T-helper 22 cell (primary cell): ENCODE measurements around the gene TTYH1.
"Not testable (repeated sequence)": the region's sequence is repeated elsewhere in the genome, so short reads cannot be mapped to it uniquely, and the experiment has no call there.

Source experiments
- DNase-seq: peaks from one replicate; pipeline ENCODE4 v3.0.0-alpha.2; 2020; ENCODE audit warnings: low read depth

The TTYH1 gene

DNA sequence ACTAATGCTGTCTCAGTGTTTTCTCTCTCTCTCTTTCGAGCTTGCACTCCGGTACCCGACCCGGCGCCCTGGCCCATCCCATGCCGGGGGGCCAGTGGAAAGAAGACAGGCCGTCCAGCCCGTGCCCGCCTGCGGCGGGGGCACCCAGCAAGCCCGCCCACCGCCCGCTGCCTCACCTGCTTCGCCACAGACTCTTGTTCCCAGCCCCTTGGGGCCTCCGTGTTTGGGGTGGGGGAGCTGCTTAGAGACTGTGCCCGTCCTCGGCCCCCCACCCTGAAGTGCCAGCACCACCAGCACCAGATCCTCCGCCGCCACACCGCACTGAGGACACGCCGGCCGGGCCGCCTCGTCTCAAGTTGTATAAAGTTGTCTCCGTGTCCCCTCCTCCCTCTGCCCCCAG lies 45.9 kb downstream of the TTYH1 start:
- DNase-seq: no peak

DNA sequence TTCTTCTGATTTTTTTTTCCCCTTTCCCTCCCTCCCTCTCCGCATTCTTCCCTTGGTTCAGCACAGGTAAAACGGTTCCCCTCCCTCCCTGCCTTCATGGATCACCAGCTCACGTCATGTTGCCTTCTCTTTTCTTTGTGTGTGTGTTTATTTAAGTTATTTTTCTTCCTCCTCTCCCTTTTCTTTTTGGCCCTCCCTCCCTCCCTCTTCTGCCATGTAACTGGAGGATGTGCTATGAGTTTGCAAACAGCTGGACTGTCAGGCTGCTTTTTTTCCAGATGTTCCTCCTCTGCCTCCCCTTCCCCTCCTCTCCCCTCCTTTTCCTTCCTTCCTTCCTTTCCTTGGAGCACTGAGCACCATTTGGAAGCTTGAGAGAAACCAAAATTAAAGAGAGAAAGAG lies 46.3 kb downstream of the TTYH1 start:
- DNase-seq: no peak

DNA sequence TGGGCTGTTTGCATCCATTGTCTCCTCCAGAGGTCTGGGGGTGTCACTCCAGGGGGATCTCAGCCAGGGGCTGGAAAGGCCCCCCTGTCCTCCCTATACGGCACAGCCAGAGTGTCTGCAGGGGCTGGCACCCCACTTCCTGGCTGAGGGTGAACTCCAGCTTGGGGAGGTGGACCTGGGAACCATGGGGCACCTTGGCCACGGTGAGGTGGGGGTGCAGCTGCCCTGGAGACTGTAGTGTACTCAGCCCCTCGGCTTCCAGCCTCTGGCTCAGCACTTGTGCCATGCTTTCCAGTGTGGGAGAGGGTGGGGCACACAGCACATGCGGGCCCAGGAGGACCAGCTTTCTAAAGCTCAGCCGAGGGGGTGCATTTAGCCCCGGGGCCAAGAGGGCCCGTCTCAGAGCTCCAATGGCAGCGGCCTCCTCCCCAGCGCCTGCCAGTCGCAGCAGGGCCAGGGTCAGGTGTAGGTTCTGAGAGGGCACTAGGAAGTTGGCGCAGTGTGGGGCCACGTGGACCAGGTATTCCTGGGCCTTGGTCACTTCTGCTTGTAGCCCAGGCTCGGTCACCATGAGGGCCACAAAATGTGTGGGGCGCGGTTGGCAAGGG lies 46.9 kb downstream of the TTYH1 start:
- no peak for DNase-seq

DNA sequence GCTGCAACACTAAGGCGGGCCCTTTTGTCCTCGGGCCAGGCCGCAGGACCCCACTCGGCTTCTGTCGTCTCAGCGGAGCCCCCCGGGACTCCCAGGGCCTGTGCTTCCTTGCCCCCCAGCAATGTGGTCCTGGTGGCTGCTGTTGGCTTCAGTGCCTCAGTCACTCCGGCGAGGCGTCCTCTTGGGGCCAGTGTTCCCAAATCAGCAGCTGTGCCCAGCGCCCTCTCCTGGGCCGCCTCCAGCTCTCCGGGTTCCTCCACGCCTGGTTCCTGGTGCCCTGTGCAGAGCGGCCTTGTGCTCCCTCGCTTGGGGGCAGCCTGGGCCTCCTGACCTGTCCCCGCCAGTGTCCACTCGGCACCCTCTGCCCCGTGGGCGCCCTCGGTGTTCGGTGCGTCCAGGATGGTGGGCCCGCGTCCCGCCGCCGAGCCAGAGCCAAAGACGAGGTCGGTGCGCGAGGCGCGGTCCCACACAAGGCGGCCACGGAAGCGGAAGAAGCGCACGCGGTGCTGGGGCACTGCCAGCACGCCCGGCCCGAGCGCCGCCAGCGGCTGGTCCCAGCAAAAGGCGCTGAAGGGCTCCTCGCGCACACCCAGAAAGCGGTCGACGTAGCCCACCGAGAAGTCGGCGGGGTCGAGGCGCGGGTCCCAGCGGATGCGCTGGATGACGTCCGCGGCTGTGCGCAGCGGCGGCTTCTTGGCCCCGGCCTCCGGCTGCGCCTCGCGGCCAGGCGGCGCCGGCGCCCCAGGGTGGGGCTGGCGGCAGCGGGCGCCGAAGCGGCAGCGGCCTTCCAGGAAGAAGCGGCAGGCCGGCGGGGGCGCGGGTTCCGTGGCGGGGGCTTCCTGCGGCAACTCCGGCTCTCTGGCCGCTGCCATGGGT lies 47.6 kb downstream of the TTYH1 start:
- peak; percentile 49 for DNase-seq

DNA sequence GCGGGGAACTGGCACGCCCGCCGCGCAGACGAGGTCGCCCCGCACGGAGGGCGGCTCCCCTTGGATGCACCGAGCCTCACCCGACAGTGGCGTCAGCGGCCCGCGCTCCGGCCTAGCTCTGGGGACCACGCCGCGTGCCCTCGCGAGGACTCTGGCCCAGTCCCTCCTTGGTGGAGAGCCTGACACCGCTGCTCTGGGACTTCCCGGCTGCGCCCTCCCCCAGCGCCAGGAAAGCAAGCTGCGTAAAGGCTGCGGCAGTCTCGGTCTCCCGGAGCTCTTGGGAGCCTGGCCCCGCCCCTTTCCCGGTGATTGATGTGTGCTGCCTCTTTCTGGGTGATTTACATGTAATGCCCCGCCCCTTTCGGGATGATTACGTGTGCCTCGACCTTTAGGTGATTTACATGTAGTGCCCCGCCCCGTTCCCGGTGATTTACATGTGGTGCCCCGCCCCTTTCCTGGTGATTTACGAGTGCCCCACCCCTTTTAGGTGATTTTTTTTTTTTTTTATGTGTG lies 48.3 kb downstream of the TTYH1 start, which contains the start of gene LENG9:
LENG9 (minus strand) TSS at position 248 of the 513 bp plus-strand sequence. CDS start 252 bp downstream, outside the sequence.
- DNase-seq: peak; percentile 95

DNA sequence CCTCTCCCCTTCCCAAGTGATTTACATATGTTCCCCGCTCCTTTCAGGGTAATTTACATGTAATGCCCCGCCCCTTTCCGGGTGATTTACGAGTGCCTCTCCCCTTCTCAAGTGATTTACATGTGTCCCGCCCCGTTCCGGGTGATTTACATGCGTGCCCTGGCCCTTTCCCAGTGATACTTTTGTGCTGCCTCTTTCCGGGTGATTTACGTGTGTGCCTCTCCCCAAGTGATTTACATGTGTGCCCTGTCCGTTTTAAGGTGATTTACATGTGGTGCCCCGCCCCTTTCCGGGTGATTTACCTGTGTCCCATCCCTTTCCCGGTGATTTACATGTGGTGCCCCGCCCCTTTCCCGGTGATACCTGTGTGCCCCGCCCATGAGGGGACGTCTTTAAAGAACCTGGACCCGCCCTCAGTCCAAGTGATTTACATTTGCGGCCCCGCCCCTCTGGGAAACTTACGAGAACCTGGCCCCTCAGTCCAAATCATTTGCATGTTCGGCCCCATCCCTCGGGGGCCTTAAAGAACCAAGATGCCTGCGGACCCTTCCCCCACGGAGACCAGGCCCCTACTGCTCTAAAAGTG lies 48.9 kb downstream of the TTYH1 start:
- DNase-seq: peak; percentile 83

DNA sequence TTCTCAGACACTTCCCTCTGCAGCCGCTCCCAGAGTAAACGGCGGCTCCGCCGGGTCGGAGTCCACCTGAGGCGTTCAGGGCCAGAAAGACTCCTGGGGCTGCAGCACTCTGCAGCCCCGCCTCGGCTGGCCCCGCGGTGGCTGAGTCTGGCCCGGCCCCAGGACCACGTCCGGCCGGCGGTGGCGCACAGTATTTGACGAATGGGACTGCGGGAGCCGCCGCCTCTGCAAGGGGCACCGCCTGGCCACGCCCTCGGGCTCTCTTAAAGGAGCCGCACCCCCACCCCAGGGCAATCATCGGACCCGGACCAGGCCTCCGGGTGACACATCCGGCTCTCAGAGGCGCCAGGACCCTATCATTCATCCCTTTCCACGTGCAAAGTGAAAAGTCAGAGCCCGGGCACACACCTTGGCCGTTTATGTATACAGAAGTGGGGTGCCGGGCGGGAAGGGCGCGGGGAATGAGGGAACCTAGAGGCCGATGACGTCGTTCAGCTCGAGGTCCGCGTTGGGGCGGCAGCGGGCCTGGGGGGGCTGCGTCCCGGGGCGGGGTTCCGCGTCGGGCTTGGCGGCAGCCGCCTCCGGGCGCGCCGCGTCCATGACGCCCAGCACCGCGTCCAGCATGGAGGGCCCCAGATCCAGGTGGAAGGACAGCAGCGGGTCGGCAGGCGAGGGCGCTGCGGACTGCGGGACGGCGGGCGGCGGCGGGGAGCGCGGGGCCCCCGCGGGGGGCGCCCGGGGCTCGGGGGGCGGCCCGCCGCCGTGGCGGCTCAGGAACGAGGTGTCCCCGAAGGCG lies 49.6 kb downstream of the TTYH1 start:
- peak; percentile 53 for DNase-seq

DNA sequence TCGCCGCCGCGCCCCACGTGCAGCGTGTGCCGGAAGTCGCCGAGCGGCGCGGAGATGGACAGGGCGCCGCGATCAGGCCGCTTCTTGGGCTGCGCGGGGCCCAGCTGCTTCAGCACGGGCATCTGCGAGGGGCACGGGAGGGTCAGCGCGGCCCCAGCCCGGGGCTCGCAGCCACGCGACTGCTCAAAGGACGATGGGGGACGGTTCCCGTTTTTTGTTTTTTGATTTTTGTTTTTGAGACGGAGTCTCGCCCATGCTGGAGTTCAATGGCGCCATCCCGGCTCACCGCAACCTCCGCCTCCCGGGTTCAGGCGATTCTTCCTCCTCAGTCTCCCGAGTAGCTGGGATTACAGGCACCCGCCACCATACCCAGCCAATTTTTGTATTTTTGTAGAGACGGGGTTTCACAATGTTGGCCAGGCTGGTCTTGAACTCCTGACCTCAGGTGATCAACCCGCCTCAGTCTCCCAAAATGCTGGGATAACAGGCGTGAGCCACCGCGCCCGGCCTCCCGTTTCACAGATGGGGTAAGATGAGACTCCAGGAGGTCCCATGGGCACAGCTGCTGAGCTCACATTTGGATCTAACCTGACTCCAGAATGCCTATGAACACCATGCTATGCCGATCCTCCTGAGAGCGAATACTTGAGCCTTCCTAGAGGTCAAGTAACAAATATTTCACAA lies 50.3 kb downstream of the TTYH1 start:
- DNase-seq: no peak

DNA sequence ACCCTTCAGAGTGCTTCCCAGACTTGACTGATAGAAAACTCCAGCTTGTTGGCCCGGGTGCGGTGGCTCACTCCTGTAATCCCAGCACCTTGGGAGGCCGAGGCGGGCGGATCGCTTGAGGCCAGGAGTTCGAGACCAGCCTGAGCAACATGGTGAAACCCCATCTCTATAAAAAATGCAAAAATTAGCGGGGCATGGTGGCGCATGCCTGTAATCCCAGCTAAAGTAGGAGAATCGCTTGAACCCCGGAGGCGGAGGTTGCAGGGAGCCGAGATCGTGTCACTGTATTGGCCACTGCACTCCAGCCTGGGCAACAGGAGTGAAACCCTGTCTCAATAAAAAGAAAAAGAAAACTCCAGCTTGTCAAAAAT lies 50.8 kb downstream of the TTYH1 start:
- DNase-seq: not testable (repeated sequence)

DNA sequence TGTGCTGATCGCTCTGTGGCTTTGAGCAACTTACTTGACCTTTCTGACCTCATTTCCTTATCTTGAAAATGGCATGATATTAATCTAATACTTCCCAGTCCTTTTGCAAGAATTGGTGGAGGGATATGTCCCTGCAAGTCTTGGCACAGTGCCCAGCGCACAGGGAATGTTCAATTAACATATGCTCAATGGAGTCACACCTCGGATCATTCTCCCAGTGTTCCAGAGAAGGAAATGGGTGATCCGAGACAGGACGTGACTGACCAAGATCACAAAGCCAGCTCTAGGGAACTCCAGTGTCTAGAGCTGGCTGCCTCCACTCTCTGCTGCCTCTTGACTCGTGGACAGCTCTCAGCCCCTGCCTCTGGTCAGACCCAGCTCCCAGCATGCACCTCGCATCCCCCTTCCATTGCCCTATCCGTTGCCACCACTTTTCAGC lies 54.3 kb downstream of the TTYH1 start:
- no peak for DNase-seq

DNA sequence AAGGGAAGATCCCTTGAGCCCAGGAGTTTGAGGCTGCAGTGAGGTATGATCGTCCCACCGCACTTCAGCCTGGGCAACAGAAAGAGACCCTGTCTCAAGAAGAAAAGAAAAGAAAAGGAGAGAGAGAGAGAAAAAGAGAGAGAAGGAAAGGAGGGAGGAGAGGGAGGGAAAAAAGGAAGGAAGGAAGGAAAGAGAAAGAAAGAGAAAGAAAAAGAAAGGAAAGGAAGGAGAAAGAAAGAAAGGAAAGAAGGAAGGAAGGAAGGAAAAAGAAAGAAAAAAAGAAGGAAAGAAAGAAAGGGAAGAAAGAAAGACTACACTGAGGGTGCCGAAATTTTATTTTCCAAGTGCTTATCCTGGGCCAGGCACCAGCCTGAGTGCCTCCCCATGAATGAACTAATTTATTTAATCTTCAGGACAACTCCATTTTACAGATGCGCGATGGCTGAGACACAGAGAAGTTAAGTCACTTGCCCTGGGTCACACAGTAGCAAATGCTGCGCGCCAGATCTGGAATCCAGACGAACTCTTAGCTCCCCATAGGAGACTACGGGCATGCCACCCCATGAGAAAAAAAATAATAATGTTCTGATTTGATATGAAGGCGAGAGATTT lies 55.1 kb downstream of the TTYH1 start:
- no peak for DNase-seq

DNA sequence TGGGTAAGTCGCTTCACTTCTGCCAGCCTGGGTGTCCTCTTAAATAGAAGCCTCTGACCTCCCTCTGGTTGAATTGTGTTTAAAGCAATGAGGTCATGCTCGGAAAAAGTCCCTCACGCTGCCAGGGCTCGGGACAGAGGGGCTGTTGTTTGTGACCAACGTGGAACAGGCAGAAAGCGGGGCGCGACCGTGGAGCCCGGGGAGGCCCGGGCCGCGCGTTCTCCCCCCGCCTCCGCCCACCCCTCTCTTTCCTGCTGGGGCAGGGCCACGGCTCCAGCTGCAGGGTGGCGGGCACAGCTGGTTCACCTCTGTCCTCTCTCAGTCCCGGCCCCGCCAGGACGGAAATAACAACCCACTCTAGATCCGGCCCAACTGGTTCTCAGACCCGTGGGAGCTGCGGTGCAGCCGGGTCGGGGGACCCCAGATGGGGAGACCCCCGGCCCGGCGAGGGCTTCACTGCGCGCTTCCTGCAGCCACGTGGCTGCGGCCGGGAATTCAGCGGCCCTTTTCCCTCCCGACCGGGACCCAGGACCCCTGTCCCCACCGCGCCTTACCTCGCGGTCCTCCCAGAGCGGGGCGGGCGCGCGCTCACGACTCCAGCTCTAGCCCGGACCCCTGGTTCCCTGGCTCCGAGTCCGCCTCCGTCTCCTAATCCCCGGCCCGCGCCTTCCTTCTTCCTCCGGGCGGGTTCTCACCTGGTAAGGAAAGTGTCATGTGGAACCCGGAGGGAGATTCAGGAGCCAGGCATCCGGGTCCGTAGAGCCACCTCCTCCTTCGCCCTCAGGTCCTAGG lies 55.9 kb downstream of the TTYH1 start:
- DNase-seq: no peak

DNA sequence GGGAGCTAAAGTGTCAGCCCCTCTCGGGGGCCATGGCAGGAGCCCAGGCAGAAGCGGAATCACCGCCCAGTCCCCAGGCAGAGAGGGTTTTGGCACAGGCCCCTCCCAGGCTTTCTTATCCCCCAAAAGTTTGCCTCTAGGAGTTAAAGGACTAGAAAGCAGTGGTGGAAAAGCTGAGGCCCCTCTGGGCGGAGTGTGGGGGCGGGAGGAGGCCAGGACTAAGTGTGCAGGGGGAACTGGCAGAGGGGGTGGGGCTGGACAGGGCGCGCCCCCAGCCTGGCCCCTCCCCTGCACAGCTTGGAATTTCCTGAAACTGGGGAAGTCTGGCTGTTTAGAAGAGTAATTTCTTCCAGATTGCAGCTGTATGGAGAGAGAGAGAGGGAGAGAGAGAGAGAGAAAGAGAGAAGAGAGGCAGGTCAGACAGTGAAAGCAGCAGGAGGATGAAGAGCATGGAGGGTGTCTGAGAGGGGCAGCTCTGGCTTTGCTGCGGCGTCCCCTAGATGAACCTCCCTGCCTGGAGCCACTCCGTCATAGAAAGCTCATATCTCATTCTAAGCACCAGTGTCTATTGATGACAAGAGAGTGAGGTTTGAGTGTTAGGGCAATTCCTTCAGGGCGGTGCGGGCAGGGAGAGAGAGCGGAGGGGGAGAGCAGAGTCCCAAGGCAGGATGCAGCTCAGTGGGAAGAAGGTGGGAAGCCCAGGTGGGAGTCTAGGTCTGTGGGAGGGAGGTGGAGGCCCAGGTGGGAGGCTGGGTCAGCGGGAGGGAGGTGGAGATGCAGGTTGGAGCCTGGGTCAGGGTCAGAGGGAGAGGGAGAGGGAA lies 58.0 kb downstream of the TTYH1 start, which contains the start of gene CDC42EP5:
CDC42EP5 (minus strand) TSS at position 226 of the 821 bp plus-strand sequence. CDS start 7,749 bp downstream, outside the sequence.
- no peak for DNase-seq

DNA sequence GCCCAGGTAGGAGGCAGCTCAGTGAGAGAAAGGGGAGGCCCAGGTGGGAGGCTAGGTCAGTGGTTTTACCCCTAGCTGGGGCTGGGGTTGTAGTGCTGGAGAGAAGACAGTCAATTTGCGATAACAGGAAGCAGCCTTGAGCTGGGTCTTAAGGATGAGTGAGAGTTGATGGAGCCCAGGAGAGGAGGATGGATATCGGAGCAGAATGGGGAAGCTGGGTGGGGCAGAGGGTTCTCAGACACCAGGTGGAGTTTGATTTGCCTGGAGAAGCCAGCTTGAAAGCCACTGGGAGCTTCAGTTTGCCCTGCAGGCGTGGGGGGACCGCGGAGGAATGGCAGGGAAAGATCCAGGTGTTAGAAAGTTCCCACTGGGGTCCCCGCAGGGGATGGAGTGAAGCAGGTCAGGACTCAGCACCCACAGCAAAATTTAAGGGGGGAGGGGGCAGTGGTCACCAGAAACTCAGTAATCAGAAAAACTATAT lies 58.7 kb downstream of the TTYH1 start:
- DNase-seq: no peak

DNA sequence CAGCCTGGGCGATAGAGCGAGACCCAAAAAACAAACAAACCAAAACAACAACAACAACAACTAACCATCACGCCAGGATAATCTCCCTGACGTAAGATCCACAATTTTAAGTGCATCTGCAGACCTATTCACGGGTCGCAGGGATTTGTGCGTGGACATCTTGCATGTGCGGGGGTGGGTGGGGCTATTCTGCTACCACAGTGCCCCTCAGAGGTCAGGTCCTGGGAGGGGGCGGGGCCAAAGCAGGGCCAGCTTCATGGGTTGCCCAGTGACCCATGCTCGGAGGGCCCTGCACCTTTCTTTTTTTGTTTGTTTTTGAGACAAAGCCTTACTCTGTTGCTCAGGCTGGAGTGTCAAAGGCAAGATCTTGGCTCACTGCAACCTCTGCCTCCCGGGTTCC lies 60.4 kb downstream of the TTYH1 start:
- no peak for DNase-seq

DNA sequence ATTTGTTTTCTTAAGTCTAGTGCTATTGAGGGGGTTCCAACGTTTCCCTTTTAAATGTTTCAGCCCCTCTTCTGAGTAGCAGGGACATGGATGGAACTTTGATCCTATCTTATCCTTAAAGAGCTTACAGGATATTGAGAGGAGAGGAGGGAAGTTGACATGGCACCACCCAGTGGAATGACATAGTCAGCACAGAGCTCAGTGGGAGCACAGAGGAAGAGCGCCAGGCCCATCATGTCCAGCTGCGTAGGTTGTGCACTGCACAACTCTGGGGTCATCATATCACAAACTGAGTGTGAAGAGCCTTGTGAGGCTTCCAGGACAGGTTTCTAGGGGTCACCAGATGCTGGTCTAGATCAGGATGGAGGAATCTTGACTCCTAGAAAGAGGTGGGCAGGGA lies 62.4 kb downstream of the TTYH1 start:
- DNase-seq: no peak

DNA sequence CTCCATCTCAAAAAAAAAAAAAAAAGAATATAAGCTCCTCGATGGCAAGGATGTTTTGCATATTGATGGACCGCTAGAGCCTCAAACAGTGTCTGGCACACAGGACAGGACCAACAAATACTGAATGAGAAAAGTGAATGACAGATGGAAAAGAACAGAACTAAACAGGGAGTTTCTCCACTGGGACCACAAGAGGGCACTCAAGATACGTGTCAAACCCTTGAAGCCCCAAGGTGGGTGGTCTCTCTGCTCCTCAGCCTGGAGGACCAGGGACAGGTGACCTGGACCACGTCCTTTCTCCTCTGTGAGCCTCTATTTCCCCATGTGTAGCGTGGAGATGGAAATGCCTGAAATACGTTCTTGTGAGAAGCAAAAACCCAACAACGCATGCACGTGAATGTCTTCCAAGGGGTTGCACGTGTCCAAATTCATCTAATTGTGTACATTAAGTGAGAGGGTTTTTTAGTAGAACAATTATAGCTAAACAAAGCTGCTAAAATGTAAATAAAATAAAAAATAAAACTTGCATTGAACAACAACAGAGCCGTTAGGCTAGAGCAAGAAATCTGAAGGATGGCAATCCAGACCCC lies 63.5 kb downstream of the TTYH1 start:
- DNase-seq: no peak

DNA sequence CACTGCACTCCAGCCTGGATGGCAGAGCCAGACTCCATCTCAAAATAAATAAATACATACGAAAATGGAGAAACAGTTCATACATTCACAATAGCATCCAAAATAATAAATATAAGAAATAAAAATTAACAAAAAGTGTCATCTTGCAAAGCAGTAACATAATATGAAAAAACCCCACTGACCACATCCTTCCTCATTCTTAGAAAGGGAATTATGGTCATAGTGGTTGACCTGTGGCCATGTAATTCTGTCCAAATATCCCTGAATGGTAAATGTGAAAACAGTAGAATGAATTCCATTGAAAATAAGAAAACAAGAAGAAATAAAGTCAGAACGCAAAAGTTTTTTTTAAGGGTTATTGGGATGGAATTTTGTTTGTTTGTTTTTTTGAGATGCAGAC lies 64.8 kb downstream of the TTYH1 start:
- DNase-seq: no peak
